LNCaP clone FGC (cell line): ENCODE data around the gene C3orf52.

Experiments
- DNase-seq: peaks from one replicate; pipeline ENCODE4 v3.0.0-alpha.2; 2011; ENCODE audit warnings: low read depth
- H3K4me3 ChIP-seq: 2 replicates; pipeline ENCODE4 v1.5.1; 2011; ENCODE audit warnings: mild to moderate bottlenecking, low read depth, low read length, control low read depth
- CTCF ChIP-seq: IDR thresholded peaks from 2 replicates; pipeline ENCODE4 v1.5.1; 2012; ENCODE audit warnings: mild to moderate bottlenecking; ENCODE audit not compliant: control insufficient read depth, insufficient read depth; ENCODE audit errors: extremely low read depth

Gene C3orf52

GRCh38 chr3:112132088-112132487 lies 45.9 kb downstream of the C3orf52 start:
- no peak for DNase-seq
- TF ChIP-seq CTCF: no peak
- no peak overlapping the region for H3K4me3 ChIP-seq

- no peak overlapping the region for H3K4me3 ChIP-seq
- TF ChIP-seq CTCF: no peak
- DNase-seq: no peak
These were observed 46.4 kb downstream of the C3orf52 start for GRCh38 chr3:112132554-112132953.

GRCh38 chr3:112132975-112133448 lies 46.8 kb downstream of the C3orf52 start, which contains the start of gene GCSAM:
TSS of gene GCSAM (minus strand) at chr3:112133248. CDS start at chr3:112133120, 128 bp downstream.
- no peak within 1 kb of the TSS for H3K4me3 ChIP-seq
- DNase-seq: no peak
- no peak for TF ChIP-seq CTCF

GRCh38 chr3:112133626-112134334 lies 47.6 kb downstream of the C3orf52 start:
- no peak for DNase-seq
- no peak for TF ChIP-seq CTCF
- no peak overlapping the region for H3K4me3 ChIP-seq

- TF ChIP-seq CTCF: no peak
- H3K4me3 ChIP-seq: no peak overlapping the region
- DNase-seq: peak; percentile 96
These were observed 48.3 kb downstream of the C3orf52 start for GRCh38 chr3:112134335-112135124.

GRCh38 chr3:112136046-112136445 lies 49.9 kb downstream of the C3orf52 start:
- no peak for DNase-seq
- no peak for TF ChIP-seq CTCF
- no peak overlapping the region for H3K4me3 ChIP-seq
